ENCODE data around the gene PDE8A.

DNA sequence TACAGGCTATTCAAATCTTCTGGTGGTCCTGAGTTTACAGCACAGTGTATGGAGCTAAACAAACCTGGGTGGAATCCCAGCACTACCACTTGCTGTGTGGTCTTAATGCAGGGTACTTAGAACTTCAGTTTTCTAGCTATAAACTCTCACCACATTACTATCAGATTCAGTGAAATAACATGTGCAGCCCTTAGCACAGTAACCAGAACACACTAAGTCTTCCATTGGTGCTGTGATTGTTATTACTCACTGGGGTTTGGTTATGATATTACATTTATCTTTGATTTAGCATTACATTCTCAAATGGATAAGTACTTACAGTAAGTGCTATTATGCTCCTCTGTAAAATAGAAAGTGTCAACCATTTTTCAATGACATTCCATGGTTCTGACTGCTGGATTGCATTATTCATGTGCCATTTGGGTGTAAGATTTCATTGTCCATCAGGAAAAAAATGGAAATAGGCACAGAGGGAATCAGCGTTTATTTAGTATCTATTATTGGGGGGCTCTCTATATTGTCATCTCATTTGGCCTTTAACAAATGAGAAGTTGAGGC, 81.9 kb downstream of the PDE8A start:
- TF ChIP-seq TAF1 (conservative IDR thresholded peaks at IDR 0.05) (no peak), RAD21 (IDR thresholded peaks at IDR 0.05) (no peak)
- TF ChIP-seq, protein P1, sequence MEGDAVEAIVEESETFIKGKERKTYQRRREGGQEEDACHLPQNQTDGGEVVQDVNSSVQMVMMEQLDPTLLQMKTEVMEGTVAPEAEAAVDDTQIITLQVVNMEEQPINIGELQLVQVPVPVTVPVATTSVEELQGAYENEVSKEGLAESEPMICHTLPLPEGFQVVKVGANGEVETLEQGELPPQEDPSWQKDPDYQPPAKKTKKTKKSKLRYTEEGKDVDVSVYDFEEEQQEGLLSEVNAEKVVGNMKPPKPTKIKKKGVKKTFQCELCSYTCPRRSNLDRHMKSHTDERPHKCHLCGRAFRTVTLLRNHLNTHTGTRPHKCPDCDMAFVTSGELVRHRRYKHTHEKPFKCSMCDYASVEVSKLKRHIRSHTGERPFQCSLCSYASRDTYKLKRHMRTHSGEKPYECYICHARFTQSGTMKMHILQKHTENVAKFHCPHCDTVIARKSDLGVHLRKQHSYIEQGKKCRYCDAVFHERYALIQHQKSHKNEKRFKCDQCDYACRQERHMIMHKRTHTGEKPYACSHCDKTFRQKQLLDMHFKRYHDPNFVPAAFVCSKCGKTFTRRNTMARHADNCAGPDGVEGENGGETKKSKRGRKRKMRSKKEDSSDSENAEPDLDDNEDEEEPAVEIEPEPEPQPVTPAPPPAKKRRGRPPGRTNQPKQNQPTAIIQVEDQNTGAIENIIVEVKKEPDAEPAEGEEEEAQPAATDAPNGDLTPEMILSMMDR (IDR thresholded peaks at IDR 0.05; ENCODE audit: low read depth, low read length, missing input control): no peak
- TF ChIP-seq, protein P2, sequence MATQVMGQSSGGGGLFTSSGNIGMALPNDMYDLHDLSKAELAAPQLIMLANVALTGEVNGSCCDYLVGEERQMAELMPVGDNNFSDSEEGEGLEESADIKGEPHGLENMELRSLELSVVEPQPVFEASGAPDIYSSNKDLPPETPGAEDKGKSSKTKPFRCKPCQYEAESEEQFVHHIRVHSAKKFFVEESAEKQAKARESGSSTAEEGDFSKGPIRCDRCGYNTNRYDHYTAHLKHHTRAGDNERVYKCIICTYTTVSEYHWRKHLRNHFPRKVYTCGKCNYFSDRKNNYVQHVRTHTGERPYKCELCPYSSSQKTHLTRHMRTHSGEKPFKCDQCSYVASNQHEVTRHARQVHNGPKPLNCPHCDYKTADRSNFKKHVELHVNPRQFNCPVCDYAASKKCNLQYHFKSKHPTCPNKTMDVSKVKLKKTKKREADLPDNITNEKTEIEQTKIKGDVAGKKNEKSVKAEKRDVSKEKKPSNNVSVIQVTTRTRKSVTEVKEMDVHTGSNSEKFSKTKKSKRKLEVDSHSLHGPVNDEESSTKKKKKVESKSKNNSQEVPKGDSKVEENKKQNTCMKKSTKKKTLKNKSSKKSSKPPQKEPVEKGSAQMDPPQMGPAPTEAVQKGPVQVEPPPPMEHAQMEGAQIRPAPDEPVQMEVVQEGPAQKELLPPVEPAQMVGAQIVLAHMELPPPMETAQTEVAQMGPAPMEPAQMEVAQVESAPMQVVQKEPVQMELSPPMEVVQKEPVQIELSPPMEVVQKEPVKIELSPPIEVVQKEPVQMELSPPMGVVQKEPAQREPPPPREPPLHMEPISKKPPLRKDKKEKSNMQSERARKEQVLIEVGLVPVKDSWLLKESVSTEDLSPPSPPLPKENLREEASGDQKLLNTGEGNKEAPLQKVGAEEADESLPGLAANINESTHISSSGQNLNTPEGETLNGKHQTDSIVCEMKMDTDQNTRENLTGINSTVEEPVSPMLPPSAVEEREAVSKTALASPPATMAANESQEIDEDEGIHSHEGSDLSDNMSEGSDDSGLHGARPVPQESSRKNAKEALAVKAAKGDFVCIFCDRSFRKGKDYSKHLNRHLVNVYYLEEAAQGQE (IDR thresholded peaks at IDR 0.05): no peak
- TF ChIP-seq, protein P3, sequence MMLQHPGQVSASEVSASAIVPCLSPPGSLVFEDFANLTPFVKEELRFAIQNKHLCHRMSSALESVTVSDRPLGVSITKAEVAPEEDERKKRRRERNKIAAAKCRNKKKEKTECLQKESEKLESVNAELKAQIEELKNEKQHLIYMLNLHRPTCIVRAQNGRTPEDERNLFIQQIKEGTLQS (IDR thresholded peaks at IDR 0.05): no peak
